SJSA1 (cell line): Measurements from ENCODE around the gene PDE6H. TPM values are rescaled to one million over a fixed set of nuclear protein-coding genes. Genes with fewer than 3 reads are reported as not detected.

ENCODE experiments used
- DNase-seq, 2 experiments: peaks; one replicate each; pipeline ENCODE4 v3.0.0-alpha.2; 2015 to 2020; ENCODE audit warnings: low spot score in 2 of 2, low read depth in 1 of 2
- H3K27ac ChIP-seq: fragments of 250-450 bp; sonication (Bioruptor Pico); 2 replicates; pipeline ENCODE4 v1.5.1; 2020; ENCODE audit warnings: mild to moderate bottlenecking, moderate library complexity
- H3K27me3 ChIP-seq: fragments of 250-450 bp; sonication (Bioruptor Pico); replicated peaks from 2 replicates; pipeline ENCODE4 v1.5.1; 2020; ENCODE audit warnings: mild to moderate bottlenecking, moderate library complexity
- H3K36me3 ChIP-seq: fragments of 250-450 bp; sonication (Bioruptor Pico); 2 replicates; pipeline ENCODE4 v1.5.1; 2020; ENCODE audit warnings: mild to moderate bottlenecking
- H3K4me1 ChIP-seq: fragments of 250-450 bp; sonication (Bioruptor Pico); replicated peaks from 2 replicates; pipeline ENCODE4 v1.6.1; 2021; ENCODE audit warnings: mild to moderate bottlenecking
- H3K4me3 ChIP-seq: fragments of 250-450 bp; sonication (Bioruptor Pico); 2 replicates; pipeline ENCODE4 v1.5.1; 2020; ENCODE audit warnings: mild to moderate bottlenecking
- H3K9me3 ChIP-seq: fragments of 250-450 bp; sonication (Bioruptor Pico); replicated peaks from 2 replicates; pipeline ENCODE4 v1.5.1; 2020; ENCODE audit warnings: mild to moderate bottlenecking
- total RNA-seq: library from RNA; depleted of rRNA; stranded (reverse); fragments of >200 nt; shearing (Covaris generic); gene quantifications from 2 replicates; pipeline ENCODE4 v1.2.3, GENCODE V29; 2014

Gene PDE6H
- total RNA-seq, 1 experiment from 2014 or later, result not detected

GRCh38 chr12:14956905-14957304 lies 15.9 kb upstream of the PDE6H start:
- Histone ChIP-seq H3K4me3 (no peak overlapping the region), H3K27ac (no peak overlapping the region), H3K9me3 (no peaks in the 10 kb centered on the region), H3K4me1 (peaks cover 24% of the 10 kb centered on the region), H3K36me3 (no peaks in the 10 kb centered on the region), H3K27me3 (no peaks in the 10 kb centered on the region)
- DNase-seq, result no peak

GRCh38 chr12:14957551-14958168 lies 15.2 kb upstream of the PDE6H start:
- H3K36me3 ChIP-seq, result no peaks in the 10 kb centered on the region
- peaks cover 18% of the 10 kb centered on the region for H3K4me1 ChIP-seq
- no peak for DNase-seq
- no peaks in the 10 kb centered on the region for H3K27me3 ChIP-seq
- H3K9me3 ChIP-seq, result no peaks in the 10 kb centered on the region
- H3K4me3 ChIP-seq, result no peak overlapping the region
- no peak overlapping the region for H3K27ac ChIP-seq

- H3K4me3 ChIP-seq, result no peak overlapping the region
- no peak for DNase-seq
- no peaks in the 10 kb centered on the region for H3K9me3 ChIP-seq
- H3K4me1 ChIP-seq, result peaks cover 14% of the 10 kb centered on the region
- H3K27me3 ChIP-seq, result no peaks in the 10 kb centered on the region
- no peak overlapping the region for H3K27ac ChIP-seq
- H3K36me3 ChIP-seq, result no peaks in the 10 kb centered on the region
Measured at GRCh38 chr12:14958361-14959125, 14.3 kb upstream of the PDE6H start.

- no peaks in the 10 kb centered on the region for H3K27me3 ChIP-seq
- no peak overlapping the region for H3K4me3 ChIP-seq
- no peak overlapping the region for H3K27ac ChIP-seq
- H3K4me1 ChIP-seq, result peaks cover 14% of the 10 kb centered on the region
- H3K36me3 ChIP-seq, result no peaks in the 10 kb centered on the region
- no peak for DNase-seq
- no peaks in the 10 kb centered on the region for H3K9me3 ChIP-seq
Measured at GRCh38 chr12:14959126-14959440, 13.8 kb upstream of the PDE6H start.

DNA sequence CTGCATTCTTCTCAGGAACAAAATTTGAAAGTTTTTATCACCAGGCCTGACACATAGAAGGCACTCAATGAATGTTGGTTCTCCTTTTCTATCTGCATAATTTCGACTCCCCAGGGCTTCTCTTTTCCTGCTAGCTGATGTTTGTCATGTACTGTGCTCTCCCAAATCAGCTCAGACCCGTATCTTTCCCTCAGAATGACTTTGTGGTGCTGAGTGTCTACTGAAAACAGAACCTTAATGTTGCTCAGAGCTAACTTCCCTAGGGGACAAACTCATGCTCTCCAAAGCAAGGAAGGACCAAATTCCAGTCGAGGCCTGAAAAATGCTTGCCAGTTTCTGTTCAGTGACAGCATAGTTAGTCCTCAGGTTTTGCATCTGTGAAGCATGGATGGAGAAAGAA lies 13.4 kb upstream of the PDE6H start:
- Histone ChIP-seq H3K4me3 (no peak overlapping the region), H3K27me3 (no peaks in the 10 kb centered on the region), H3K27ac (no peak overlapping the region), H3K9me3 (no peaks in the 10 kb centered on the region), H3K36me3 (no peaks in the 10 kb centered on the region), H3K4me1 (peaks cover 14% of the 10 kb centered on the region)
- no peak for DNase-seq

DNA sequence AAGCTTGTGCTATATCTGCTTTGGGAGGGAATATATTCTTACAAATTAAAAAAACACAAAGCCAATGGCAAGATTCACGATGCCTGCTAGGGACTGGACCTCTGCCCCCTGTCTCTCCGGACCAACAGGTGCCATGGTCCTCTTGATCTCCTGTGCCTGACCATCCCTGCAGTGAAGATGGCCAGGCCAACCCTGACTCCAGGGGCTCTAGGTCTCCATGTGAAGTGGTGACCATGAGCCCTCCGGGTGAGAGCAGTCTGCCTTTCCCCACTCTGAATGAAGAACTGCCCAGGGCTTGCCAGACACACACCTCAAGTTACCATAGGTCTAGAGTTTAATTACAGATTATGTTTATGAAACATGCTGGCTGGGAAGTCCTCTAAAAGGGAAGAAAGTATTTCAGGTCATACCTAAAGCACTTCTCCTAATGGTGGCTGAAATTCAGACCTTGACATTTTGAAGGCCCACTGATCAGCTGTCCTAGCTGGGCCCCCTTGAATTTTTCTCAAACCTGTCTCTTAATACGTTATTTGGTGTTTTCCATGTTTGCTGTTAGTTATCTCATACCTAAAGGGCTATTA lies 12.8 kb upstream of the PDE6H start:
- Histone ChIP-seq H3K4me1 (peaks cover 14% of the 10 kb centered on the region), H3K9me3 (no peaks in the 10 kb centered on the region)
- no peak for DNase-seq

DNA sequence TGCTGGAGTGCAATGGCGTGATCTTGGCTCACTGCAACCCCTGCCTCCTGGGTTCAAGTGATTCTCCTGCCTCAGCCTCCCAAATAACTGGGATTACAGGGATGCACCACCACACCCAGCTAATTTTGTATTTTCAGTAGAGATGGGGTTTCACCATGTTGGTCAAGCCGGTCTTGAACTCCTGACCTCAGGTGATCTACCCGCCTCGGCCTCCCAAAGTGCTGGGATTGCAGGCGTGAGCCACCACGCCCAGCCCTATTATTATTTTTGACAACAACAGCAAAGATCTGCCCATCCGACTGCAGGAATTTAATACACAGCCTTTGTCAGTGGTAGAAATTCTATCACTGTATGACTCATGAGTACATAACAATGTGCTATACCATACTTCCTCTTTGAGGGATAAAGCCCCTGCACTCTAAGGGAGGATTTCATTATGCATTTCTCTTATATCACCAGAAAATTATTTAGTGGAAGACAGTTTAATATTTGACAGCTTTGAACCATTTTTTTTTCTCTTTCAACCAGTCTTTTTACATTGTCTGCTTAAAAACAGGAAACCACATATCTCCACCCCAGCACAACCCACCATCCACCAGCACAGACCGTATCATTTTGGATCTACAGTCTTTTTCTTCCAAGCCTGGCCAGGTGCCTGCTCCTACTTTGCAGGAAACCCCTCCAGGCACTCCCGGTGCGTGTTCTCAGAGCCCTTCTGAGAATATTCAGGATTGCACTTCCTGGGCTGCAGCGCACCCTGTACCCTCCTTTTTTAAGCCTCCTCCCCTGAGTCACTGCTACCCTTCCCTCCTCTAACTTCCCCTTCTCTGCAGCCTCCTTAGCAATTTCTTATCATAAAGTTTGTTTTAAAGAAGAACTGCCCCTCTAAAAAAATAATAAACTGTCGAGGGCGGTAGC lies 12.0 kb upstream of the PDE6H start:
- no peak overlapping the region for H3K27ac ChIP-seq
- peak in 1 of 2 experiments; percentile 21 for DNase-seq
- H3K4me1 ChIP-seq, result peaks cover 14% of the 10 kb centered on the region

More for the DNA sequence above, 12.8 kb upstream of the PDE6H start:
- Histone ChIP-seq H3K27me3 (no peaks in the 10 kb centered on the region), H3K4me3 (no peak overlapping the region), H3K36me3 (no peaks in the 10 kb centered on the region), H3K27ac (no peak overlapping the region)

DNA sequence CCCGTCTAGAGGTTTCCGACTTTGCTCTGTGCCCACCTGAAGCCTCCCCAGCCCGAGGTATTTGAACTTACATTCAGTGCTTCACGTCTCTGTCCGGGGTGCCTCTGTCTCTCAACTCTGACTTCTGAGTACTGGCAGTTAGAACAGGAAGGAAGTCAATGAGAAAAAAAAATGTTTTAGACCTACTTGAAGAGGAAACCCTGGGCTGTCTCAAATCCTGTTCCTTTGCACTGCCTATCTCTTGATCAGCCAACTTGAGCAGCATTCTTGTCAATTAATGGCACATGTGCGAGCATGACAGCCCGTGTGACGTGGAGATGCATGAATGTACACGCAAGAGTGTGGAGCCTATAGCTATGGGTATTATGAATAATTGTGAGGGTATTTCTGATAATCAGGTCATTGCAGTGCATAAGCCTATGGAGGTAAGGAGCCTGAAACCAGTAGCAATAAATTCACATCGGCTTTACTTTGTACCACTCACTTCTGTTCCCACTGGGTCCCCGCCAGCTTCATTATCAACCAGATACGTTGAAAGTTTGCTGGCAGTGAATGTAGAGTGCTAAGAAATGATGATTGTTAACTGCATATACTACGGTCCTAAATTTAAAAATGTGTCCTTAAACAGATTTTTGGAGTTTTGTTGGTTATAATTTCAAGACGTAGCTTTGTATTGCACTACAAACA lies 11.2 kb upstream of the PDE6H start, which contains the start of gene ARHGDIB:
Gene ARHGDIB, minus strand, starts transcription at position 136 of the 687 bp plus-strand sequence. CDS start 10,889 bp downstream, outside the sequence.
- H3K27me3 ChIP-seq, result no peaks in the 10 kb centered on the region
- DNase-seq, result no peak
- no peaks in the 10 kb centered on the region for H3K36me3 ChIP-seq
- no peaks in the 10 kb centered on the region for H3K9me3 ChIP-seq
- no peak within 1 kb of the TSS for H3K27ac ChIP-seq
- H3K4me3 ChIP-seq, result peak within 1 kb of the TSS; percentile 1; the same call in 1 of the 2 replicates
- H3K4me1 ChIP-seq, result peaks cover 14% of the 10 kb centered on the region

More for the DNA sequence above, 12.0 kb upstream of the PDE6H start:
- Histone ChIP-seq H3K4me3 (peak overlapping the region; percentile 1; the same call in 1 of the 2 replicates), H3K36me3 (no peaks in the 10 kb centered on the region), H3K9me3 (no peaks in the 10 kb centered on the region), H3K27me3 (no peaks in the 10 kb centered on the region)

DNA sequence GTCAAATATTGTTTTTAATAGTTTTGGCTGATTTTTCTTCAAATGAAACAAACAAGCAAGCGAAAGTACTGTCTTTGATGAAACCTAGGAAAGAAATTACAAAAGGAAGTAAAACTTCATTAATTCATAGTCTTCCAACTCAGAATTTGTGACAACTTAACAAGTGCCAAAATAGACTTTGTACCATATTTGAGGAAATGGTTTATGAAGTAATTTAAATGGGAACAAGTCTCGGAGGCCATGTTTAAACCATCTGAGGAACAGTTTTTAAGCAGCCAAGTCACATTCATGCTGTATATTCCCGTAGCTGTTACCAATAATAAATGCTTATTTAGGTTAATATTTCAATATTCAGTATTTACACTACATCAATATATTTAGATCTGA lies 10.7 kb upstream of the PDE6H start:
- no peak overlapping the region for H3K4me3 ChIP-seq
- no peaks in the 10 kb centered on the region for H3K27me3 ChIP-seq
- no peaks in the 10 kb centered on the region for H3K36me3 ChIP-seq
- no peaks in the 10 kb centered on the region for H3K9me3 ChIP-seq
- H3K27ac ChIP-seq, result no peak overlapping the region
- peaks cover 14% of the 10 kb centered on the region for H3K4me1 ChIP-seq
- no peak for DNase-seq

- H3K9me3 ChIP-seq, result no peaks in the 10 kb centered on the region
- H3K4me1 ChIP-seq, result peaks cover 14% of the 10 kb centered on the region
- H3K27ac ChIP-seq, result no peak overlapping the region
- no peak overlapping the region for H3K4me3 ChIP-seq
- no peak for DNase-seq
- H3K27me3 ChIP-seq, result no peaks in the 10 kb centered on the region
- H3K36me3 ChIP-seq, result no peaks in the 10 kb centered on the region
Measured at GRCh38 chr12:14962797-14963196, 10.0 kb upstream of the PDE6H start.

GRCh38 chr12:14963520-14963919 lies 9.3 kb upstream of the PDE6H start:
- Histone ChIP-seq H3K9me3 (no peaks in the 10 kb centered on the region), H3K36me3 (no peaks in the 10 kb centered on the region), H3K4me3 (no peak overlapping the region), H3K4me1 (peaks cover 14% of the 10 kb centered on the region), H3K27ac (no peak overlapping the region), H3K27me3 (no peaks in the 10 kb centered on the region)
- no peak for DNase-seq

DNA sequence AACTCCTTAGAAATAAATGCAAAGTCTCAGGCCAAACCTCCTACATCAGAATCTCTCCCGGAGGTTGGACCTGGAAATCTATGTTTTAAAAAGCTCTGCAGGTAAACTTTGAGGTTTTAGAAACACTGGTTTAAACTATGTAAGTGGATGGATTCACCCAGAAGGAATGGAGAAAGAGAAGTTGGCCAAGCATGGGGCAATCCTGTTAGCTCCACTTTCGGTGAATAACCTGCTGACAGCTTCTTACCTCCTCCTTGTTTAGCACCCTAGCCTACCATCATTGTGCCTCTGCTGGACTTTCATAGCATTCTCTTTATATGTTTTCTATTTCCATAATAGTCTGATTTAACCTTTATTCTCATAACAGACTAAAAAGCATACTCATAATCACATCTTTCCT lies 8.4 kb upstream of the PDE6H start:
- Histone ChIP-seq H3K36me3 (no peaks in the 10 kb centered on the region), H3K27me3 (no peaks in the 10 kb centered on the region), H3K4me1 (peaks cover 14% of the 10 kb centered on the region), H3K4me3 (no peak overlapping the region), H3K9me3 (no peaks in the 10 kb centered on the region), H3K27ac (no peak overlapping the region)
- no peak for DNase-seq

- H3K36me3 ChIP-seq, result no peaks in the 10 kb centered on the region
Measured at GRCh38 chr12:14965221-14965620, 7.6 kb upstream of the PDE6H start.

More at GRCh38 chr12:14965221-14965620, 7.6 kb upstream of the PDE6H start:
- no peak overlapping the region for H3K27ac ChIP-seq
- H3K9me3 ChIP-seq, result no peaks in the 10 kb centered on the region
- H3K27me3 ChIP-seq, result no peaks in the 10 kb centered on the region
- no peak for DNase-seq
- H3K4me3 ChIP-seq, result no peak overlapping the region
- peaks cover 14% of the 10 kb centered on the region for H3K4me1 ChIP-seq
